Measurements from ENCODE around the gene TTLL10.

GRCh38 chr1:1235016-1235744 lies 61.5 kb downstream of the TTLL10 start:
- TF ChIP-seq CTCF (IDR thresholded peaks at IDR 0.05) (no peak), POLR2A (IDR thresholded peaks at IDR 0.05) (no peak)

Data from esophagus squamous epithelium (tissue), 4 donors.